Upper lobe of left lung (tissue), 4 donors: ENCODE measurements around the gene SLC12A7.

Source experiments
- CTCF ChIP-seq, 6 experiments: fragments of 450-650 bp in 4 of 6; fragments of 200-600 bp in 2 of 6; sonication (generic) in 2 of 6; IDR thresholded peaks; one replicate each; pipeline ENCODE4 v1.5.1; 2016 to 2019; ENCODE audit warnings: antibody characterized with exemption in 6 of 6
- EP300 ChIP-seq, 4 donors: sonication (generic); formaldehyde crosslinking; IDR thresholded peaks; one replicate each; pipeline ENCODE4 v1.5.1; 2017; ENCODE audit warnings: antibody characterized with exemption in 4 of 4, control low read depth in 2 of 4
- POLR2A ChIP-seq, 4 donors: fragments of 450-650 bp; IDR thresholded peaks; one replicate each; pipeline ENCODE4 v1.5.1; 2016 to 2017; ENCODE audit warnings: antibody characterized with exemption in 4 of 4, mild to moderate bottlenecking in 2 of 4
- POLR2AphosphoS5 ChIP-seq, 2 donors: sonication (generic); formaldehyde crosslinking; IDR thresholded peaks; one replicate each; pipeline ENCODE4 v1.5.1; 2017; ENCODE audit warnings: antibody characterized with exemption in 2 of 2

GRCh38 chr5:1051366-1051720 is 60.5 kb downstream of the SLC12A7 start:
- TF ChIP-seq CTCF (IDR thresholded peaks at IDR 0.05) (no peak), EP300 (IDR thresholded peaks at IDR 0.05) (no peak), POLR2A (IDR thresholded peaks at IDR 0.05) (no peak), POLR2AphosphoS5 (IDR thresholded peaks at IDR 0.05) (no peak)
